Measurements from ENCODE around the gene SGK1.
"Not testable (repeated sequence)": the region's sequence is repeated elsewhere in the genome, so short reads cannot be mapped to it uniquely, and the experiment has no call there.

The SGK1 gene

DNA sequence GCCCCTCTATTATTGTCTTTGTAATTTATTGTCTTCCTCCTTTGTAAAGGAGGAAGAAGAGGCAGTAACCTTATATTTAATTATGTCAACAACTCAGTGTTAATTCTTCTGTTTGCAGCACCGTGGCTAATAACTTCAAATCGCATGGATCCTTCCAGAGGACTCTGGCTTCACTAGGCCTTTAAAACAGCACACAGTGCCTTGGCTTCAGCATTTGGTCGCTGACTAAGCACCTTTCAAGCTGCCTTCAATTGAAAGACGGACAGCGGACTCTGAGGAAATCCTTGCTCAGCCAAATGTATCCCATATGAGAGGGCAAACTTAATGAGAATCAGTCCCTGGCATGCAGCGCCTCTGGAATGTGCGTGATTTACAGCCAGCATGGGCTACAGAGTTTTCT, 64.2 kb downstream of the SGK1 start:
- no peak for DNase-seq (ENCODE audit: low read depth in 2 of 2)

GRCh38 chr6:134251320-134251719, 66.6 kb downstream of the SGK1 start:
- DNase-seq (ENCODE audit: low read depth in 2 of 2): no peak

- DNase-seq (ENCODE audit: low read depth in 2 of 2): no peak
These were observed 67.1 kb downstream of the SGK1 start for GRCh38 chr6:134250776-134251175.

DNA sequence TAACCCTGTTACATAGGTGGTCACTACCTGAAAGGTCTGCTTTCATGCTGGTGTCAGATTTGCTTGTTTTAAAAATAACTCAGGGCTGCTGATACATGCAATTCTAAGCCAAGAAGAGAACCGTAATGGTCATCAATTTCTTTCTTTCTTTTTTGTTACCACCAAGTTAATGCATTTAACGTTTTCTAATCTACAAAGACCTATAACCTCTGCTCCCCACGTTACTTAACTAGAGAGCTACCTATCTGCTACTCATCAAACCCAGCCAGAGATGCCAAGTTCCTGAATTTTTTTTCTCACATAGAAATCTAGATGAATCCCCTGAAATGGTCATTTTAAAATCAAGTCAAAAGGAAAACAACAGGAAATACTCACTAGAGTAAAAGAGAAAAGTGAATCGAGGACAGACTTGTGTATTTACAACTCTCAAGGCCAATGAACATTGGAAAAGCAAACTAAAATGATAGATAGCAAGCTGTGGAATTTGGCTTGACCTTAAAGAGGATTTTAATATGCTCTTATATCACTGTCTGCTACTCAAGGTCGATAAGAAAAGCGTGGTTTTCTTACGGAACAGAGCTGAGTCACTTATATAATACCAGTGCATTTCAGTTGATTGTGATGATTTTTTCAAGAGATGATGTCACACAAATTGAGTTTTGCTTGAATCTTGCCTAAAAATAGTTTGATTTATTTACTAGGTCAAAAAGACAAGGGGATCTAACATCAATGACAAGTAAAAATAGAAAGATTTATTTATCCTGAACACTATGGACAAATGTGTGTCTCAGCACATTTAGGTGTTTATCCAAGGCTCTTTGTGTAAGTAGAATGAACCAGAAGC, 67.9 kb downstream of the SGK1 start:
- no peak for DNase-seq (ENCODE audit: low read depth in 2 of 2)

GRCh38 chr6:134249239-134249758, 68.6 kb downstream of the SGK1 start:
- DNase-seq (ENCODE audit: low read depth in 2 of 2): no peak

DNA sequence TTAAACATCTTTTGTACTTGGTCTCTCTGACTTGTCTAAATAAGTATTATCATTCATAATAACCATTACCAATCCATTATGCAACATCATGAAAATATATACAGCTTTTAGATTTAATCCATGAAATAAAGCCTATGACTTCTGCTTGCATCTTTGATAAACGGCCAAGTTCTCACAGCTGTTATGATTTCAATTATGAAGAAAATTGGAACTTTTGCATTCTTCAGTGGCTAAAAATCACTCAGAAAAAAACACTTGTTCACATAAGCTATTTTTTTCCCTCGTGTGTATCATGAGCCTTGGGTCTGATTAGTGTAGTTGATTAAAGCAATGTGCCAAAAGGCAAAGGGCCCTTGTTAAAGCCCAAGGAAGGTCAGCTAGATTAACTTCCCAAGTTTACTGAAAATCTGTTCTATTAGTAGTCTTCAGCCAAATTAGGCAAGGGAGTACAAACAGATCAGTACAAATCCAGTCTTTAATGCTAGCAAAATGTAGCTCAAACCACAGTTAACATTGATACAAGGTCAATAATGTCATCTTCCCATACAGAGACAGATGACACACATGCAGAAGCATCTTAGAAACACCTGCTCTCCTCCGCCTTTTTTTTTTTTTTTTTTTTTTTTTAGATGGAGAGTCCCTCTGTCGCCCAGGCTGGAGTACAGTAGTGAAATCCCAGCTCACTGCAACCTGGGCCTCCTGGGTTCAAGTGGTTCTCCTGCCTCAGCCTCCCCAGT, 69.9 kb downstream of the SGK1 start:
- DNase-seq (ENCODE audit: low read depth in 2 of 2): no peak

GRCh38 chr6:134247231-134247833, 70.6 kb downstream of the SGK1 start:
- DNase-seq (ENCODE audit: low read depth in 2 of 2): peak; percentile 31 to 51

DNA sequence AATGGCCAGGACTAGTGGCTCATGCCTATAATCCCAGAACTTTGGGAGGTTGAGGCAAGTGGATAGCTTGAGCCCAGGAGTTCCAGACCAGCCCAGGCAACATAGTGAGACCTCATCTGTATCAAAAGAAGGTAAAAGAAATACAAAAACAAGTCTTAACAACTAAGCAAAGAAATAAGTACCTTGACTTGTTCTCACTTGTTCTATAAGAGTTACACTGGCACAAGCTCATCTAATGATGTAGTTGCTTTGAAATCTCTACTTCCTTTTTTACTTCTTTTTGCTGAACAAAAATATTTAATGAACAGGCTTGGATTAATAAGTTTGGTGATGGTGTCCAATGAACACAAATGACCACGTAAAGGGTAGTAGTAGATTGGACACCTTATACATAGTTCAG, 72.2 kb downstream of the SGK1 start:
- no peak for DNase-seq (ENCODE audit: low read depth in 2 of 2)

DNA sequence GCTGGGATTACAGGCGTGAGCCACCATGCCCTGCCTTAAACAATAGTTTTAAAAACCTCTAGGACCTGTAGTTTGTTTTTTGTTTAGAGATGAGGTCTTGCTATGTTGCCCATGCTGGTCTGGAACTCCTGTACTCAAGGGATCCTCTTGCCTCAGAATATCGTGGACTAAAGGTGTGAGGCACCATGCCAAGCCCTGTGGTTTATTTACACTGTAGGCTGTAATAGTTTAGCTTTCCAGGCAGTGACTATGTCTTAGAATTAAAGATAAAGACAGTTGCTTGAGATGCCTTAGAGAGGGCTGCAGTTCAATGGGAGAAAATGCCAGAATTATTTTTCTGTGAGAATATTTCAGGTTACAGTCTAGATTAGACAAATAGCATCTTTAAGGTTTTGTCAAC, 72.9 kb downstream of the SGK1 start:
- no peak for DNase-seq (ENCODE audit: low read depth in 2 of 2)

- peak; percentile 33 to 53 for DNase-seq (ENCODE audit: low read depth in 2 of 2)
These were observed 77.1 kb downstream of the SGK1 start for GRCh38 chr6:134240665-134241431.

DNA sequence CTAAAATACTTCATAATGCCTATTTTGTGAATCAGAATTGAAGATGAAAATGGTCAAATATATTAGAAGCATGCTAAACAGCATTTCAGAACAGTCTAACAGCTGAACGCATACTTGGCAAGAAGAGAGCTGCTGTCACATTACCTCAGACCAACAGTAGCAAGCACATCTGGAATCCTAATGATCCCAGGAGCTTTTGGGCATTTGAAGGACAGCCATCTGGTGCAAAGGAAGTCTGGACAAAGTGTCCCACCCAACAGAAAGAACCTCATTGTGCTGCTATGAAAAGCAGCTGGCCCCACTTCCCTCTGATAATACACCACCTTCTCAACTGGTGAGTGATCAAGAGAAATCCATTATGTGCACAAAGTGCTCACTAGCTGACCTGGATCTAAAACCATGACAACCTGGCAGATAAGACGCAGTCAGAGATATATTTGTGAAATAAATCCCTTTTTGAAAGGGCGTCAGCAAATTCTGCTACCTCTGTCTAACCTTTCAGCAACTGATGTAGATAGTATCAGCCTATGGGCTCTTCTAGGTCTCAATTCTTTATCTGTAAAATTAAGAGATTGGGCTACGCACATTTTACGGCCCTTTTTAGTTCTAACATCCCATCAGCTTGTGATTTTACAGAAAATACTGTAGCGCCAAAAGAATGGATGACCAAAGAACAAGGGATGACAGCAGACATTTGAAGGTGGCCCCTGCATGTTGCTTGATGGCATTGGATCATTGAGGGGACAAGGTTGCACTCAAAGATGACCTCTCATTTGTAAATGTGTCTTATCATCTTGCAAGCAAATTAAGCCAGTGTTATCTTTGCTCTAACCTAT, 78.7 kb downstream of the SGK1 start:
- no peak for DNase-seq (ENCODE audit: low read depth in 2 of 2)

GRCh38 chr6:134238006-134238405, 79.9 kb downstream of the SGK1 start:
- DNase-seq (ENCODE audit: low read depth in 2 of 2): no peak

DNA sequence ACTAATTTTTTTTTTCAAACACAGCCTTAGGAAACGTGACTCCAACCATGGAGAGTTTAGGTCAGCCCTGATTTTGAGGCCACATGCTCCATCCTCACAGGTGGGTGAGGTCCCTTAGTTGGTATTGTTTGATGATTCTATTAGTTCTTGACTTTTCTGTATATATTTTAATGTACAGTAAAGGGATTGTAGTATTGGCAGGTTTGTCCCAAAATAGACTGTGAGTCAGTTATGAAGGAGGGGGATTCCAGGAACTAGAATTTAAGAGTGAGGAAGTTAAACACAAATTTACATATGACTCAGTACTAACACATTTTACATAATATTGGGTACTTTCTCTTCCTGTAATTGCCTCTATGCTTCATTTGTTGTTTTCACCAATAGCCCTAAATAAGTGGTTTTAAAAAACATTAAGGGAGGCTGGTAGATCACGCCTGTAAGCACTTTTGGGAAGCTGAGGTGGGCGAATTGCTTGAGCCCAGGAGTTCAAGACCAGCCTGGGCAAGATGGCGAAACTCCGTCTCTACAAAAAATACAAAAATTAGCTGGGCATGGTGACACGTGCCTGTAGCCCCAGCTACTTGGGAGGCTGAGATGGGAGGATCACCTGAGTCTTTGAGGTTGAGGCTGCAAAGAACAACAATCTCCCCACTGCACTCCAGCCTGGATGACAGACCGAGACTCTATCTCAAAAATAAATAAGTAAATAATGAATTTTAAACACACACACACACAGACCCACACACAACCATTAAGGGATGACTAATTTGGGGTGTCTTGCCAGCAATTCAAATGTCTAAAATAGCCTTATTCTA, 81.8 kb downstream of the SGK1 start:
- DNase-seq (ENCODE audit: low read depth in 2 of 2): no peak

DNA sequence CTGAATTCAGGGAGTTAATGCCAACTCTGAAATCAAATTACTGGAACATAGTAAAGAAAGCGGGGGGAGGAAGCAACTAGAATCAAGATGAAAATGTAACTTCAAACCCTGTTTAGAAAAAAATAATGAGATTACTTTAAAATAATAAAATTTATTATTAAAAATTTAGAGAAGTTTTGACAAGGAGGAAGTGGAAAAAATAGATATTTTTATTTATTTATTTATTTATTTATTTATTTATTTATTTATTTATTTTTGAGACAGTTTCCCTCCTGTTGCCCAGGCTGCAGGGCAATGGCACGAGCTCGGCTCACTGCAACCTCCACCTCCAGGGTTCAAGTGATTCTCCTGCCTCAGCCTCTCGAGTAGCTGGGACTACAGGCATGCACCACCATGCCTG, 82.6 kb downstream of the SGK1 start:
- not testable (repeated sequence) for DNase-seq (ENCODE audit: low read depth in 2 of 2)

DNA sequence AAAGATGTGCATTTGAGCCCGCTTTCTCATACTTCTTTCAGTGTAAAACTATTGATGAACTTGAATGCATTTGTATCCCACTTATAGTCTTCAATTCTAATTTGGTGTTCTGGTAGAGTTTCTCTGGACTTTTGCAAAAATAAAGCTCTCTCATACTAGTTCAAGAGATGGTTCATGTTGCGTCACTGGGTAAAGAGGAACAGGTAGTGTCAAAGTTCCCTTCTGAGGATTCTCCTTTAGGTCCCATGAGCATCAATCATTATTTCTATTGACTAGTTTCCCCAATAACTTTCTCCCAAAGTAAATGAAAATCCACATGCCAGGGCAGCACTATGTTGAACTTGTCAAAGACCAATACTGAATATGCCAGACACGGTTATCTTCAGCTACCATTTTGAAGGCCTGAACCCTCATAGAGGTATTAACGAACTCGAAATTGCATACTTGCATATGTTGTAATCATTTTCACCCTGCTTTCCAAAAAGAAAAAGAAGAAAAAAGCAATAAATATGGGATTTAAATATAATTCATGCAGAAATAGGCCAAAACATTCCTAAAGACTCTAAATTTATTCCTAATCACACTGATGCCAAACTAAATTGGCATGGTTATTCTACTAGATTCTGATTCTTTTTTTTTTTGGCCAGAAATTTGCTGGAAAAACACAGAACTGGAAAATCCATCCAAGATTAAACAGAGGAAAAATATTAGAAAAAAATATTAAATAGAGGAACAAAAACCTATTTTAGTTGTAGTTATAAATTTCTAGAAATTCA, 84.5 kb downstream of the SGK1 start:
- DNase-seq (ENCODE audit: low read depth in 2 of 2): no peak

DNA sequence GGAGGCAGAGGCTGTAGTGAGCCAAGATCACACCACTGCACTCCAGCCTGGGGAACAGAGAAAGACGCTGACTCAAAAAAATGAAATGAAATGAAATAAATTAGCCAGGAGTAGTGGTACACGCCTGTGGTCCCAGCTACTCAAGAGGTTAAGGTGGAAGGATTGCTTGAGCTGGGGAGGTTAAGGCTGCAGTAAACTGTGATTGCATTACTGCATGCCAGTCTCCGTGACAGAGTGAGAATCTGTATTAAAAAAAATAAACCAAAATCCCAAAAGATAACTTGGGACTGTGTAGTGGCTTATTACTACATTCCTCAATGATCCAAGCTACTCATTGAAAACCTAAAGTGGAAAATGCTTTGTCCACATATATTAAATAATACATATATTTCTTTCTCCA, 87.0 kb downstream of the SGK1 start:
- no peak for DNase-seq (ENCODE audit: low read depth in 2 of 2)

- no peak for DNase-seq (ENCODE audit: low read depth in 2 of 2)
These were observed 87.7 kb downstream of the SGK1 start for GRCh38 chr6:134230087-134230700.

GRCh38 chr6:134229520-134229919, 88.4 kb downstream of the SGK1 start:
- DNase-seq (ENCODE audit: low read depth in 2 of 2): no peak
